ENCODE data around the gene GRIN1. TPM values are rescaled to one million over a fixed set of nuclear protein-coding genes. Genes with fewer than 3 reads are reported as not detected.

Gene GRIN1
- total RNA-seq, 2 donors from 2014 or later, result 0.35 to 0.73 TPM

- Mint-ChIP-seq H3K4me1 (no peaks in the 10 kb centered on the region), H3K27me3 (ENCODE audit: insufficient read depth) (peaks cover 47% of the 10 kb centered on the region), H3K36me3 (ENCODE audit: low read depth) (no peaks in the 10 kb centered on the region), H3K27ac (no peak overlapping the region), H3K9me3 (no peaks in the 10 kb centered on the region), H3K4me3 (no peak overlapping the region)
- Histone ChIP-seq H3K9ac (ENCODE audit: extremely low read depth, low read length, poor library complexity, severe bottlenecking) (no peak overlapping the region), H3K9me3 (ENCODE audit: control insufficient read depth, low read length) (no peaks in the 10 kb centered on the region), H3K27ac (ENCODE audit: low read depth, low read length) (no peak overlapping the region), H3K27me3 (ENCODE audit: control insufficient read depth, insufficient read depth, low read length, poor library complexity, severe bottlenecking) (peaks cover 43% of the 10 kb centered on the region), H3K36me3 (ENCODE audit: control insufficient read depth, insufficient read depth, low read length) (no peaks in the 10 kb centered on the region), H3K4me1 (ENCODE audit: control insufficient read depth, insufficient read depth, low read length) (no peaks in the 10 kb centered on the region), H3K4me3 (ENCODE audit: low read length) (no peak overlapping the region)
- TF ChIP-seq, protein P1, sequence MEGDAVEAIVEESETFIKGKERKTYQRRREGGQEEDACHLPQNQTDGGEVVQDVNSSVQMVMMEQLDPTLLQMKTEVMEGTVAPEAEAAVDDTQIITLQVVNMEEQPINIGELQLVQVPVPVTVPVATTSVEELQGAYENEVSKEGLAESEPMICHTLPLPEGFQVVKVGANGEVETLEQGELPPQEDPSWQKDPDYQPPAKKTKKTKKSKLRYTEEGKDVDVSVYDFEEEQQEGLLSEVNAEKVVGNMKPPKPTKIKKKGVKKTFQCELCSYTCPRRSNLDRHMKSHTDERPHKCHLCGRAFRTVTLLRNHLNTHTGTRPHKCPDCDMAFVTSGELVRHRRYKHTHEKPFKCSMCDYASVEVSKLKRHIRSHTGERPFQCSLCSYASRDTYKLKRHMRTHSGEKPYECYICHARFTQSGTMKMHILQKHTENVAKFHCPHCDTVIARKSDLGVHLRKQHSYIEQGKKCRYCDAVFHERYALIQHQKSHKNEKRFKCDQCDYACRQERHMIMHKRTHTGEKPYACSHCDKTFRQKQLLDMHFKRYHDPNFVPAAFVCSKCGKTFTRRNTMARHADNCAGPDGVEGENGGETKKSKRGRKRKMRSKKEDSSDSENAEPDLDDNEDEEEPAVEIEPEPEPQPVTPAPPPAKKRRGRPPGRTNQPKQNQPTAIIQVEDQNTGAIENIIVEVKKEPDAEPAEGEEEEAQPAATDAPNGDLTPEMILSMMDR (conservative IDR thresholded peaks at IDR 0.05), result no peak
- WGBS, 2 experiments (ENCODE audit: insufficient coverage in 1 of 2, insufficient read length in 1 of 2), result 50 to 60% methylated on average over 30 to 49 of the region's 49 CpGs
- no peak for DNase-seq
Measured at GRCh38 chr9:137145731-137146526, 7.0 kb downstream of the GRIN1 start.

- Mint-ChIP-seq H3K27me3 (ENCODE audit: insufficient read depth) (peaks cover 41% of the 10 kb centered on the region), H3K9me3 (no peaks in the 10 kb centered on the region)
- no peak for DNase-seq
Measured at GRCh38 chr9:137146527-137146918, 7.6 kb downstream of the GRIN1 start.

DNA sequence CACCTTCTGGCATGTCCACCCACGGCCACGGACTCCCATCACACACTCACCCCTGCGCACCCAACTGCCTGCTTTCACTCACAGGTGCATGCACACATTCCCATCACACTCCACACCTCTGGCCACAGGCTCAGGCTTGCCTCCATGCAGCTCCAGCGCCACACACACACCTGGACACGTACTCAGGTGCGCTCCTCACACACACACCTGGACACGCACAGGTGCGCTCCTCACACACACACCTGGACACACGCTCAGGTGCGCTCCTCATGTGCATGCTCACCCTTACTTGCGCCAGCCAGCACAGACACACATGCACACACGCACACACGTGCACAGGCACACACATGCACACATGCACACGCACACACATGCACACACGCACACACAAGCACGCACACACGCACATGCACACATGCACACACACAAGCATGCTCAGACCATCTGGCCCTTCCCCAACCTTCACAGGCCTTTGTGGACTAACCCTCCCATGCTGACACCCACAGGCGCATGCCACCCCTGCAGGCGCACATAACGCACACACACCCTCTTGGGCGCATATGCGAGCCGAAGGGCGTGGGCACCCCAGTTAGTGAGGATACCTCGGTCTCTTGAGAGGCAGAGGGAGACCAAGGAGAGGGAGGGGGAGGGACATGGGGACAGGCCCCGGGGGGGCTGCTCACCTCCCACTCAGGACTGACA is 8.3 kb downstream of the GRIN1 start:
- no peak overlapping the region for H3K27ac Mint-ChIP-seq
- no peaks in the 10 kb centered on the region for H3K9me3 Mint-ChIP-seq
- DNase-seq, result no peak

More at GRCh38 chr9:137146527-137146918, 7.6 kb downstream of the GRIN1 start:
- Histone ChIP-seq H3K27ac (ENCODE audit: low read depth, low read length) (no peak overlapping the region), H3K27me3 (ENCODE audit: control insufficient read depth, insufficient read depth, low read length, poor library complexity, severe bottlenecking) (peaks cover 37% of the 10 kb centered on the region), H3K4me1 (ENCODE audit: control insufficient read depth, insufficient read depth, low read length) (no peaks in the 10 kb centered on the region), H3K36me3 (ENCODE audit: control insufficient read depth, insufficient read depth, low read length) (no peaks in the 10 kb centered on the region), H3K9me3 (ENCODE audit: control insufficient read depth, low read length) (no peaks in the 10 kb centered on the region), H3K4me3 (ENCODE audit: low read length) (no peak overlapping the region), H3K9ac (ENCODE audit: extremely low read depth, low read length, poor library complexity, severe bottlenecking) (no peak overlapping the region)
- no peak overlapping the region for H3K4me3 Mint-ChIP-seq
- no peak overlapping the region for H3K27ac Mint-ChIP-seq
- 79% methylated on average over 9 of the region's 9 CpGs; no CpG with 5 or more reads in 1 of the 2 experiments for WGBS, 2 experiments (ENCODE audit: insufficient coverage in 1 of 2, insufficient read length in 1 of 2)
- no peaks in the 10 kb centered on the region for H3K4me1 Mint-ChIP-seq
- TF ChIP-seq, protein P1 (conservative IDR thresholded peaks at IDR 0.05), result no peak
- H3K36me3 Mint-ChIP-seq (ENCODE audit: low read depth), result no peaks in the 10 kb centered on the region

More for the DNA sequence above, 8.3 kb downstream of the GRIN1 start:
- Histone ChIP-seq H3K9me3 (ENCODE audit: control insufficient read depth, low read length) (no peaks in the 10 kb centered on the region), H3K27ac (ENCODE audit: low read depth, low read length) (no peak overlapping the region), H3K9ac (ENCODE audit: extremely low read depth, low read length, poor library complexity, severe bottlenecking) (no peak overlapping the region), H3K4me1 (ENCODE audit: control insufficient read depth, insufficient read depth, low read length) (no peaks in the 10 kb centered on the region), H3K27me3 (ENCODE audit: control insufficient read depth, insufficient read depth, low read length, poor library complexity, severe bottlenecking) (peaks cover 33% of the 10 kb centered on the region), H3K4me3 (ENCODE audit: low read length) (no peak overlapping the region), H3K36me3 (ENCODE audit: control insufficient read depth, insufficient read depth, low read length) (no peaks in the 10 kb centered on the region)
- H3K36me3 Mint-ChIP-seq (ENCODE audit: low read depth), result no peaks in the 10 kb centered on the region
- 89 to 91% methylated on average over 19 to 26 of the region's 26 CpGs for WGBS, 2 experiments (ENCODE audit: insufficient coverage in 1 of 2, insufficient read length in 1 of 2)
- H3K4me1 Mint-ChIP-seq, result no peaks in the 10 kb centered on the region
- peaks cover 34% of the 10 kb centered on the region for H3K27me3 Mint-ChIP-seq (ENCODE audit: insufficient read depth)
- TF ChIP-seq, protein P1 (conservative IDR thresholded peaks at IDR 0.05), result no peak
- H3K4me3 Mint-ChIP-seq, result no peak overlapping the region
